ENCODE data around the gene RBMS2. TPM values are rescaled to one million over a fixed set of nuclear protein-coding genes. Genes with fewer than 3 reads are reported as not detected.
"Not testable (repeated sequence)": the region's sequence is repeated elsewhere in the genome, so short reads cannot be mapped to it uniquely, and the experiment has no call there.

RBMS2 gene
- total RNA-seq, 2 donors from 2014 or later, result 32.6 to 40.7 TPM

DNA sequence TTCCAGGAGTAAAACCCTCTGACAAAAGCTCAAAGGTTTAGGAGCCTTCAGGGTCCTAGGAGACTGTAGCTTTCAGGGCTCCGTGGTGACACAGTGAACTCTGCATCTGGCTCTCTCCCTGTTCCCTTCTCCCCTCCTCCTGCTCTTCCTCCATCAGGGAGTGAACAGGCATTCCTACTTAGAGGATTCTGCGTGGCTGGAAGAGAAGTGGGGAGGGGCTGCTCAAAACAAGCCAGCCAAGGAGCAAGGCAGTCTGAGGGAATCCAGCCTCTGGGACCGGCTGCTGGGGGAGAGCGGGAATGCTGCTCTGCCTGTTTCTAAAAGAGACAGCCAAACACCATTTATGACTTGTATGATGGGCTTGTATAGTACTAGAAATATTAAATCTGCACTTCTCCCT, 49.5 kb downstream of the RBMS2 start:
- intact Hi-C loops (cut with DNase I), result loop anchor here in 1 of 2 donors (2.0 kb wide), 1 partner anchor 54 kb away; no protein-coding TSS in a partner anchor
- ATAC-seq, result peak in 1 of 2 donors; percentile 62
- DNase-seq, result no peak

DNA sequence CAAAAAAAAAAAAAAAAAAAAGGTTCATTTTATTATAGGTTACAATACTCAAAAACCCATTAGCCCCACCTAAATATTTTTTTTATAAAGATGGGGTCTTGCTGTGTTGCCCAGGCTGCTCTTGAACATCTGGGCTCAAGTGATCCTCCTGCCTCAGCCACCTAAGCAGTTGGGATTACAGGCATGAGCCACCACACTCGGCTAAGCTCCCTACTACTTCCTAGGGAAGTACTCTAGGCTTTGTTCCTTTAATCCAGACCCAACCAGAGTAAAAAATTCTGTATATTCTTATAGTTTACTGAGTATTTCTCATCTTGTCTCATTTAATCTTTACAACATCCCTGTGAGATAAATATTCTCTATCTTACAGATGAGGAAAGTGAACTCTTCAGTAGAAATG, 50.7 kb downstream of the RBMS2 start:
- intact Hi-C loops (cut with DNase I), result loop anchor here in 1 of 2 donors (2.0 kb wide), 1 partner anchor 57 kb away; no protein-coding TSS in a partner anchor
- DNase-seq (no peak), ATAC-seq (no peak)

DNA sequence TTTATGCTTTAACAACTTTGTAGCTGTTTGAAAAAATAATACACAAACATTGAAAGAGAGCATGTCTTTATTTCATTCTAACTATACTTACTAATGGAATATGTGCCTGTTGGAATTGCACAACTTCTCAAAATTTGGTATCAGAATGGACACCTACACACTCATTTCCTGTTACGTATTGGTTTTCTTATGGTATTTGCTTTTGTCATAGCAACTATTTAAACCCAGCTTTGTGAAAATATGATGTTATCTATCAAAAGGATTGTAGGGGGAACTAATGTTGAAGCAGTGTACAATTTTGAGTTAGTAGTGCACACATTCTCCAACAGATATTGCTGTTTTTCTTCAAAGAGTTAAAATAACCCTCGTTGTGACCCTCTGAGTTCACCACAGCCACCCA, 52.6 kb downstream of the RBMS2 start:
- DNase-seq (no peak), ATAC-seq (no peak)
- intact Hi-C loops (cut with DNase I), result no loop called here

DNA sequence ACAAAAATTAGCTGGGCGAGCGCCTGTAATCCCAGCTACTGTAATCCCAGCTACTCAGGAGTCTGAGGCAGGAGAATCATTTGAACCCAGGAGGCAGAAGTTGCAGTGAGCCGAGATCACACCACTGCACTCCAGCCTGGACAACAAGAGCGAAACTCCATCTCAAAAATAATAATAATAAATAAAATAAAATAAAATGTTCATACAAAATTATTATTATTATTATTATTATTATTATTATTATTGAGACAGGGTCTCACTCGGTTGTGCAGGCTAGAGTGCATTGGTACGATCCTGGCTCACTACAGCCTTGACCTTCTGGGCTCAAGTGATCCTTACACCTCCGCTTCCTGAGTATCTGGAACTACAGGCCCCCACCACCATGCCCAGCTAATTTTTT, 55.6 kb downstream of the RBMS2 start:
- ATAC-seq; DNase-seq; intact Hi-C loops (cut with DNase I): not testable (repeated sequence)

DNA sequence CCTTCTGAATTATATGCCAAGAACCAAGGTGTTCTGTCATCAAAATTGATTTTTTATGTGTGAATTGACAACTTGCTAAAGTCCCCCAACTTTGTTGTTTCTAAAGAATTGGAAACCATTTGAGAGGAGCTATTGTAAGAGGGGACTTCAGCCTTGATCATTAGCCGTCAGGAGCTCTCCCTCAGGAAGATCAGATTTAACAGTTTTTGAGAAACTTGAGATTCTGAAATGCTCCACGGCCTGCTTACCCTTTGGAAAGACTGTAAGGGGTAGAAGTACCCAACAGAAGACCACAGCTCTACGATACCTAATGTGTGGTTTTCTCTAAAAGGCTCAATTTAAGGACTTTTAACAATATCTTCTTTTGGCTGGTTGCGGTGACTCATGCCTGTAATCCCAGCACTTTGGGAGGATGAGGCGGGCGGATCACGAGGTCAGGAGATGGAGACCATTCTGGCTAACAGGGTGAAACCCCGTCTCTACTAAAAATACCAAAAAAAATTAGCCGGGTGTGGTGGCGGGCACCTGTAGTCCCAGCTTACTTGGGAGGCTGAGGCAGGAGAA, 57.4 kb downstream of the RBMS2 start:
- ATAC-seq (no peak), DNase-seq (no peak)
- intact Hi-C loops (cut with DNase I), result no loop called here

DNA sequence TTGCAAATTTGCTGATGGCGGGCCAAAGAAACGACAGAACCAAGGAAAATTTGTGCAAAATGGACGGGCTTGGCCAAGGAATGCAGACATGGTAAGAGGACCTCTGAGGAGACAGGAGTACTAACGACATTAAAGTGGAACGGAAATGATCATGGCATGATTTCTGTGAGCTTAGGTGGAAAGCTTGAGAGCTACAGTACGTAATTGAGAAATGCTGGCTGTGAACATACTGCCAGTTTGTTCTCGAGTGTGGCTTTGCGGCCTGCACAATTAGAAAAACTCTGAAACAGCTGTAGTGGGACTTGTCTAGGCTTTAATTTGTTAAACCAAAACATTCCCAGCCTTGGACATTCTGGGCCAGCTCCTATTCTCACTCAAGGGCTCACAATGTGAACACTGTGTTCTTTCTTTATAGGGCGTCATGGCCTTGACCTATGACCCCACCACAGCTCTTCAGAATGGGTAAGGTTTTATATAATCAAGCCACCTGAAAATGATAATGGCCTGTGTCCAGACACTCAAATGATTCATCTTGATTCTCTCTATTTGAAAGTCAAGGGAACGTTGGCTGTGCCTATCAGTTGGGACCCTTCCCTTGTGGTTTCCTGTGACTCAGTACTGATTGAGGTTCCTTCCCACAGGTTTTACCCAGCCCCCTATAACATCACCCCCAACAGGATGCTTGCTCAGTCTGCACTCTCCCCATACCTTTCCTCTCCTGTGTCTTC, 60.0 kb downstream of the RBMS2 start:
- no peak for DNase-seq
- no peak for ATAC-seq
- intact Hi-C loops (cut with DNase I), result no loop called here

DNA sequence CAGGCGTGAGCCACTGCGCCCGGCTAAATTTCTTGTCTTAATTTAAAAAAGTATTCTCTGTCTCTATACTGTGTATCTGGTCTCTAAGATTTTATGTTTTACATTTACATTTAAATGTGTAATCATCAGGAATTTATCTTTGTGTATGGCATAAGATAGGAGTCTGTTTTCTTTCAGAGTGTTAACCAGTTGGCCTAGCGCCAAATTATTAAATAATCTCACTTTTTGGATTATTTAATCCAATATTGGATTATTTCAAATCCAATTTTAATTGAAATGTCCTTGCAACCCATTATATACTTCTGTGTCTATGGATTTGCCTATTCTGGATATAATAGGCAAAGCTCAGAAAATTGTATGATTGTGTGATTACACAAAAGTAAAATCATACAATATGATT, 63.5 kb downstream of the RBMS2 start:
- intact Hi-C loops (cut with DNase I), result no loop called here
- DNase-seq (no peak), ATAC-seq (no peak)

DNA sequence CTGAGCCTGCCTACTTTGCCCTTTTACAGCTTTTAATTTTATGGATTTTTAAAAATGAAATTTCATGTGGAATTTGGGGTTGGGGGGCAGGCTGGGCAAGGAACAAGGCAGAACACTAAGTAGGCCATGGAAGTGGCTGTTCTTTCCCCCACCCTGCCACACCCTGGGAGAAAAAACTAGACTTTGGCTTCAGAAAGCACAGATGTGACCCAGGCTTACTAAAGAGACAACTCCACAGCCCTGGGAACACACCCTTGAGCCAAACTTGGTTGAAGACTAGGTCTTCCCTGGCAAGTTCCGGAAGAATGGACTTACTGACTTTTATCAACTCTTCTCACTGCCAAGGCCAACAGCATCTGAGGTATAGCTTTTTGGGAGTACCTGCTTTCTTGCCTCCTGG, 68.2 kb downstream of the RBMS2 start:
- intact Hi-C loops (cut with DNase I), result no loop called here
- ATAC-seq (no peak), DNase-seq (no peak)

DNA sequence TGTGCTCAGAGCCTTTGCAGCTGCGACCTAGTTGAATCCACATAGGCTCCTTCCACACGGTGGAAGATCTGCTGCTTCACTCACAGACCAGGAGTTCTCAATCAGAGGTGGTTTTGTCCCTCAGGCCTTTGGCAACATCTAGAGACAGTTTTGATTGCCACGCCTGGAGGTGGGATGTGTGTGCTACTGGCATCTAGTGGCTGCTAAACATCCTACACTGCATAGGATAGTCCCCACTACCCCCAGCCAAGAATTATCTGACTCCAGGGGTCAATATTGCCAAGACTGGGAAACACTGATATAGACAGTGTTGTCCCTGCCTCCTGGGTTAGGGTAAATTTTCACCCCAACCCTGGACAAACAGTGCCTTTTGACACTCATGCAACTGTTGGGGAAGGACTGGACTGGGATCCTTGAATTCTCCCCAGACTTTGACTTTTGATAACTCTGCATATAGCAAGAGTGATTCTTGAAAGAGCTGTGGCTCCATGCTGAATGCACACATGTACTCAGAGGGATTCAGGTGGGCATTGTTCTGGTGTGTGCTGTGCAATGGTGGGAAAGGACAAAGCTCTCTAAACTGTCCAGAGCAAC, 68.7 kb downstream of the RBMS2 start:
- intact Hi-C loops (cut with DNase I), result no loop called here
- no peak for ATAC-seq

DNA sequence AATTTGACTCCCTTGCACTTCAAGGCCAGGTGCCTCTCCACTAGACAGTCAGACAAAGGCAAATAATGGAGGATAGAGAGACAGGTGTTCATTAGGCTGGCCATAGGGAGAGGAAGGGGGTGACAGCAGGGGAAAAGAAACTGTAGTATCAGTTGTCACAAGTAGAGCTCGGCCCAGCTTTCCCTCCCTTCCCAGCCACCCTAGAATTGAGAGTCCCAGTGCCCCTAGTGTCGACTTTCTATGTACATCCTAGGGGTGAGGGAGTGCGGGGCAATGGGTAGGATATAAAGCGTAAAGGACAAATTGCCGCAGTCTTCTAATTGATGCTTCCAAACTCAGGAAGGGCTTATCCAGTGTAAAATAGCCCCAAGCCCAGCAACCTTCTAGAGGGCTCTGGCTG, 69.5 kb downstream of the RBMS2 start:
- DNase-seq (no peak), ATAC-seq (no peak)
- intact Hi-C loops (cut with DNase I), result no loop called here

More for the DNA sequence above, 68.7 kb downstream of the RBMS2 start:
- DNase-seq, result no peak

DNA sequence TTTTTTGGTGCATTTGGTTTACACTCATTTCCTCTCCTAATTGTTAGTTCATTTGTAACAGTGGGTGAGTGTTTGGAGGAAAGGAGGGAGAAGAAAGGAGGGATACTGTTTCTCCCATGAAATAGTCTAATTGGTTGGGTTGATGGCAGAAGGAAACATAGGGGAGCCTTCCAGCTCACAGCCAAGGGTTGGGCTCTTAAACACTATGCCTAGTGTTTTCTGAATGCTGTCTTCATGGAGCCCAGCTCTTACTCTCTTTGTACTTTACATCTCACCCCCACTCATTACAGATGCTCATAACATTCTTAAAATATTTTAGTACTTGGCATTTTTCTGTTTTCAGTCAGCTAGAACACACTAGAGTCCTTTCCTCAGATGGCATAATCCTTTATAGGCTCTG, 70.3 kb downstream of the RBMS2 start:
- ATAC-seq, result no peak
- DNase-seq, result no peak
- intact Hi-C loops (cut with DNase I), result no loop called here

DNA sequence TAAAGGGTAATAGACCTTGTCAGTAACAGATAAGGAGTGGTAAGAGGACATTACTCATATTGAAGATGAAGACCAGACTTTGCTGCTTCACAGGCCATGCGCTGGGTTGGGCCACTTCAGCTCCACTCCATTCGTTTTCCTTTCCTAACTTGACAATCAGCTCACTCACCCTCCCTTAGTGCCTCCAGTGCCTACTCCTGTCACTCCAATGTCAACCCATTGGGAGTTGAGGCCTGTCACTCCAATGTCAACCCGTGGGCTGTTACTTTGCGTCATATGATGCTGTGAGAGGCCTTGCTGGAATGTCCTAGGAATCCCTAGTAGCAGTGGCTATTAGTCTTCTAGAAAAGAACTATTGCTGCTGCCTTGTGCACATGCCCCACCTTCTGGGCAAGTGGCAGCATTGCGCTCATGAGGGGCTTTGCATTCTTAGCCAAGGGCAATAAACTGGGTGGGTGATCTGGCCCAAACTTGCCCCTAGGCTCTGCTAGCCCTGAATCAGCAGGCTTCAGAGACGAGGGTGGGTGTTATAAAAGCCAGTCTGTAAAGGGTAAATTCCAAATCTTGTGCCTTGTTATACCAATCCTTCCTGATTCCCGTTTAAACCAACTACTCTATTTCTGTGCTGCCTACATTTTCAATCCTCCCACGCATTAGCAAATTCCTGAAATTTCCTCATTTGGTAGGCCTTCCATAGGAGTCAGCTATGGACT, 72.4 kb downstream of the RBMS2 start:
- ATAC-seq (peak; percentile 59 to 69), DNase-seq (peak; percentile 49)
- intact Hi-C loops (cut with DNase I), result no loop called here

DNA sequence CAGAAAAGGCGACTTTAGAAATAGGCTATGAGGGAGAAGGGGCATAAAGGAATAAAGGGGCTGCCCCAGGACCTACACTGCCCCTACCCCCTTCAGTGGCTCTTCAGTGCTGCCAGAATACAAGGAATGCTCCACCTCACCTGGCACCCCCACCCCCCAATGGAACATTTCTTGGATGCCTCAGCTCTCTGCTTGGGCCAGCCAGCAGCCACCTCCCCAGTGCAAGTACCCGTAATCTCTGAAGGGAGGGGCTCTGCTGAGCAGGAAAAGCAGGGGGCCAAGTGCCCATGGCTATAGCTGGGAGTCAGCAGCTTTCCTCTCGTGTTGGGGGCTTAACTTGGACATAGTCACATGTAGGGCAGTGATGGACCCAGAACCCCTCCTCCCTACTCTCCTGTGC, 75.2 kb downstream of the RBMS2 start:
- DNase-seq (no peak), ATAC-seq (no peak)
- intact Hi-C loops (cut with DNase I), result no loop called here

DNA sequence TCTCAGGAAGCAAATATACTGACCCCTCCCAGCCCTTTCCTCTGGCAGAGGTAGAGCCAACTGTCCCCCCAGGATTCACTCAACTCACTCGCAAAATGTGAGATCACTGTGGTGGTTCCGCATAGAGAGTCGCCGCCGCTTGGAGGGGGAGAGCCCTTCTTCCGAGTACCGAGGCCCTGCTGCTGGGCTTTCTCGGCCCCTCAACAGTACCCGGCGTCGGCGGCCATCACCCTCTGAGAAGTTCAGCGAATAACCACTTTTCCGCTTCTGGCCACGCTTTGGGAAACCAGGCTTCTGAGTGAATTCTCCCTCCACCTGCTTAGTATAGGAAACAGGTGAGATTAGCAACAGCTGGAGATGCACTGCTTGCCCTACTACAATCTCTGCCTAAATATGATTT, 77.4 kb downstream of the RBMS2 start:
- DNase-seq, result no peak
- no peak for ATAC-seq
- intact Hi-C loops (cut with DNase I), result no loop called here

DNA sequence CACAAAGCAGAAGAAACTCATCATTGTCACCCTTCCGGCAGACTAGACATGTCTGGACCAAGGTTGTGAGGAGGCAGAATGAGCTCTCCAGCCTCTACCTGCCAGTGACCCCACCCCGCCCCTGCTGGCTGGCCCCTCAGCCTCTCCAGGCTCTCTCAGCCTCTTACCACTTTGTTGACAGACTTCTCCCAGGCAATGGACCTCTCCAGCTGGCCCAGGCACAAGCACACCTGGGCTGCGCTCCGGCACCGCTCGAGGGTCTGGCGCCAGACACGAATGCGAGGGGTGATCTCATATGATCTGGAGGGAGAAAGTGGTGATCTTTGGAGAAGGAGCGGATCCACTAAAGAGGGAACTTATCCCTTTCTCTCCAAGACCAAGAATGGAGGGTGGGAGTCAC, 78.2 kb downstream of the RBMS2 start:
- ATAC-seq, result no peak
- no peak for DNase-seq
- intact Hi-C loops (cut with DNase I), result no loop called here

DNA sequence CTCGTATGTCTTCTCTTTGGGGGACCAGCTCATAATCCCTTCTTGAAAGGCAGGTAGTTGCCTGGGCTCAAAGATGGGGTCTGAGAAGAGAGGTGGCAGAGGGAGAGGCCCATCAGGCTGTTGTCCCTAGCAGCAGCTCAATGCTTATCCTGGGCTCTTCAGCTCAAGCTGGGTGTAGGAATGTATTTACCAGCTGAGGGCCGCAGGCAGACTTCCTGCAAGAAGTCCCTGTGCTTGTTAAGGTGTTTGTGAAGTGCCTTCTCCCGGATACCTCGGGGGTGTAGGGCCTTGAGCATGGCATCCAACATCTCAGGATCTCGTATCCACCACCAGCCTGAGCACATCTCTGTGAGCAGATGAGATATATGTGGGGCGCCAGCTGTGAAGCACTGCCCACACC, 79.1 kb downstream of the RBMS2 start:
- intact Hi-C loops (cut with DNase I), result no loop called here
- no peak for DNase-seq
- ATAC-seq, result no peak

DNA sequence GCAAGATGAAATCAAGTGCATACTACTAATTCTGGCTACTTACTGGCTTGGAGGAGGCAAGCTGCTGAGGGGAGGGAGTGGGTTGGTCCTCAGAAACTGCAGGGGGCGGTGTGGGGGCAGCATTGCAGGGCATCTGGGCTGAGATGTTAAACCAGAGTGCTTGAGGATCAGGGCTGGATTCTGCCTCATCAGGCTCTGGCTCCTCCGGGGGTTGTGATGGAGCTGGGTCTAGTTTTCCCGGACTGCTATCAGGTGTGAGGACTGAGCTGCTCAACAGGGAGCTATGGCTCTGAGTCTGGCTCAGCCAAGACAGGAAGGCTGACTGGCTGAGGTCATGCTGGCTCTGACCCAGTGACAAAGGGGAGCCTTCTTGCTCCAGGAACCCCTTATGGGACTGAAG, 79.9 kb downstream of the RBMS2 start:
- DNase-seq (no peak), ATAC-seq (peak in 1 of 2 donors; percentile 16)
- intact Hi-C loops (cut with DNase I), result no loop called here

DNA sequence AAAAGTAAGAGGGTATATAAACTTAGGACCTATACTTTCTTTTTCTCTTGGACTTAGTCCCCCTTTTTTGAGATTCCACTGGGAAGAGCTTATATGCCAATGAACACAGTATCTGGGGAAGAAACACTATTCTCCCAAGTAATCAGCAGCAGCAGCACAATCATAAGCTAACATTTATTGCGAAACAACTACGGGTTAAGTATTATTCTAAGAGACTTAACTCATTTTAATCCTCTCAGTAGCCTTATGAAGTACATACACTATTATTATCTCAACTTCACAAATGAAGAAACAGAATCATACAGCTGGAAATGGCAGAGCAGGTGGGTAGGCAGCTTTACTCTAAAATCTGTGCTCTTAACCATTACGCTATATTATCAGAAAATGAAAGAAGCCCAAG, 80.6 kb downstream of the RBMS2 start:
- intact Hi-C loops (cut with DNase I), result no loop called here
- DNase-seq (no peak), ATAC-seq (no peak)

DNA sequence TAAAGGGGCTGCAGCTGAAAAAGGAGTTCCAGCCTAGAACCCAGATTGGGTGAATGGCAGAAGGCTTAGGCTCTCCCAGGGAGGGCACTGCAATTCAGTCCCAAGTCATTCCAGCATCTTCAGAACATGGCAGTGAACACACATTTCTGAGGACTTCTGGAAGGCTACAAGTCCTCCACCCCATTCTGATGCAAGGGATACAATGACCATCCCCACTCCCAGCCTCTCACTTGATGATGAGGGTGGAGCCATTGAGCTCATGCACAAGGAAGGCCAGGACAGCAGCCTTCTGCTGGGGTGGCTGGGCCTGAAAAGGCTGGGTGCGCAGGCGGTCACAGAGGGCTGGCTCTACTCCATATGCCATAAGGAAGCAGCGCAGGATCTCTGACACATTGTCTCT, 82.7 kb downstream of the RBMS2 start:
- intact Hi-C loops (cut with DNase I), result no loop called here
- no peak for ATAC-seq
- no peak for DNase-seq

DNA sequence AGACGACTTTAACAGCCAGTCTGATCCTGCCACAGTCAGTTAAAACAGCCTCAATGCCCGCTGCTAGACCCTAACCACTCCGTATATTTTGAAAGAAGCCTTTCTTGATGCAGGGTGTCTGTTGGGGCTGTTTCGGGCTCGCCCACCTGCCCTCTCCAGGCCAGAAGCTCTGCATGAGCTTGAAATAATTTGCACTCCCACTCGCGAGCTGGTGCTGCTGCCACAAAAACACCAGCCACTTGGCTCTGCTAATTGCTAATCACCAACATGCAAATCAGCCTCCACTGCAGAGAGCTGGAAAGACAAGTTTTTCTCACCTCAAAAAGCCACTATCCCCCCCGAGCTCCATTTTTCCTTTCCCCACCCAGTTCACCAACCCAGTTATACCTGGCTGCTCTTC, 93.0 kb downstream of the RBMS2 start:
- intact Hi-C loops (cut with DNase I), result no loop called here
- no peak for ATAC-seq
- no peak for DNase-seq

Data from left cardiac atrium (tissue), 4 donors.